ENCODE data around the gene SLTM.
"Not testable (repeated sequence)": the region's sequence is repeated elsewhere in the genome, so short reads cannot be mapped to it uniquely, and the experiment has no call there.

SLTM gene

GRCh38 chr15:58870451-58870850 is 63.0 kb downstream of the SLTM start:
- no peak for DNase-seq

DNA sequence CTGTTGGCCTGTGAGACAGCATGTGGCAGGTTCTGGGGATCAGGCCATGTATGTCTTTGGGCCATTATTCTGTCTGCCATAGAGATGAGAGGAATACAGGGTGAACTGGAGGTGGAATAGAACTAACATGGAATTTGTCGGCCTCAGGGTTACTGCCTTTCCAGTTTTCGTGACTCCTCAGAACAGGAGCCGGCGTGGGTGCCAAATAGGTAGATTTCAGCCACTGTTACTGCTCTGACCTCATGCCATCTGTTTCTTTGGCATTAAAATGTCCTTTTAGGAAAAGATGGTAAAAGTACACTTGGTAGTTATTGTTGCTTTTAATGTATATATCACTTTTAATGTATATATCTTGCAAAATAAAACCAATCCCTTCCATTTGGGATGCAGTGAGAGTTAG is 65.6 kb downstream of the SLTM start:
- no peak for DNase-seq

DNA sequence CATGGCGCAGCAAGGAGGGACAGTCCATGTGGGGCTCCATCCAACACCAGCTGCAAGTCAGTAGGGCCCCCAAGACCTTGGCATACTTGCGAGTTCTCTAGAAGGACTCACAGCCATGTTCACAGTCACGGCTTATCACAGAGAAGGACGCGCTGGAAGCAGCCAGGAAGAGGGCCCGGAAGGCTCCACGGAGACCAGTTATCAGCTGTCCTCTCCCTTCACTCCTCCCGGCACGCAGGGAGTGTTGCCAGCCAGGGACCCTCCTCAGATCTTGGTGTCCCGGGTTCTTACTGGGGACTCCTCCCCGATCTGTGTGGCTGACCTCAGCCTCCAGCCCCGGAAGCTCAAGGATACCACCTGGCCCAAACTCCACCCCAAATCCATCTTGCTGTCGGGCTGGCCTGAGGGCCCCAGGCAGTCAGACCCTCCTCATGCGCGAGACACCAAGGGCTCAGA is 68.0 kb downstream of the SLTM start:
- no peak for DNase-seq

- no peak for DNase-seq
Observed at GRCh38 chr15:58864602-58865424, 68.7 kb downstream of the SLTM start.

- DNase-seq: no peak
Observed at GRCh38 chr15:58862326-58862725, 71.2 kb downstream of the SLTM start.

DNA sequence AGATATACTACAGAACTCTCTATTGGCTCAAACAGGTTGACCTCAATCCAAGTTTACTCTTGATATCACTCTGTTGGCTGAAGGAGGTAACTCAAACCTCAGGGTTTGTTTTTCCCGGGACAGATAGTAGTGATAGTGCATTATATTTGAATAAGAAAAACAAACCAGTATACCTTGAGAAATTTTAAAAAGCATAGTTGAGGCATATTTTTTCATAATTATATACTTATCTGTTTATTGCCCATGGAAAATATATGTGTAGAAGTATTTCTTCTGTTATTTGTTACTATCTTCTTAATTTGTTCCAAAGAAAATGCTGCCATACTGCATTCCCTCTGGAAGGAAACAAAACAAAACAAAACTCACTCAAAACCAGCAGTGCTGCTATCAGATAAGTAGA is 76.9 kb downstream of the SLTM start:
- DNase-seq: not testable (repeated sequence)

DNA sequence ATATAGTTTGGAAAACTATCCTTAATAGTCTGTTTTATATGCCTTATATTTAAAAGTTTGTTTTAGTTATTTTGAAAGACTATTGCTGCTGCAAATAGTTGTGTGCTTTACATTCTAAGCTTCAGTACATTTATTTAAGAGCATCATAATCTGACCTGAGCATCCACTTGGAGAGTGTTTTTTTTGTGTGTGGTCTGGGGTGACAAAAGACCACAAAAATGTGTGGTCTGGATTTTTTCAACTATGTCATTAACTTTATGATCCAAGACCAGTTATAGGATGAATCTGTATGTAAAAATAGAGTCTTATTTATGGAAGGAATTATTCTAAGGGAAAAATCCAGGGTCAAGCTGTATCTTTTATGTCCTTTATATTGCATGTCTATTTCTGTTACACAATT is 77.4 kb downstream of the SLTM start:
- DNase-seq: no peak

DNA sequence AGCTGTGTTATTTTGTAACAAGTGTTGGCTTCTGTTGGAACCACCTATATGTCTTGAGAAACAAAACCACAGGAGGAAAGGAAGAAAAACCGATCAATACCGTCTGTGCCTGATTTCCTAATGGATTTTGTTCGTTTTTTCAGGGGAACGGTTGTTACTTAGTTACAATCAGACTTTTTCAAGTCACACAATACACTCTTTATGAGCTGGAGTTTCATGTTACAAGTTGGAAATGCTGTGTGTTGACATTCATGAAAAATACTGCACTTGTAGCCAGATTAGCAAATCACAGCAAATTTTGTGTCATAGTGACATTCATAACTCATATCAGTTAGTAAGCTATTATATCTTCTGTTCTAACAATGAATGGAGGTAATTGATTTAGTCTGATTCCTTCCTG is 78.9 kb downstream of the SLTM start:
- DNase-seq: no peak

DNA sequence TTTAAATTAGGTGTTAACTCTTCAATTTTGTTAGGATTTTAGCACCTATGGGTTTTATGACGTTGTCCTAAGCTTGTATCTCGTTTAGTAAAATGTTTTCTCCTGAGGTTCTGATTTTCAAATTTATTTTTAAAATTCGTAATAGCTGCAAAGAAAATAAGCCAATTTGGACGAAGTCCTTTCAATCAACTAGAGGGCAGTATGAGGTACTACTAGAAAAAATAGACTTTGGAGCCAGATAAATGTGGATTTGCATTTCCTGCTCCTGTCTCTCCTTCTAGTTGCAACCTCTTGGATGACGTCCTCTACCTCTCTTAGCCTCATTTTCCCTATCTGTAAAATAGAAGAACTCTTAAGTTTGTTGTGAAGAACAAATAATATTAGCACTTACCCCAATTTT is 81.1 kb downstream of the SLTM start:
- DNase-seq: no peak

- DNase-seq: not testable (repeated sequence)
Observed at GRCh38 chr15:58851205-58851604, 82.3 kb downstream of the SLTM start.

GRCh38 chr15:58842713-58843396 is 90.6 kb downstream of the SLTM start:
- no peak for DNase-seq

- no peak for DNase-seq
Observed at GRCh38 chr15:58840048-58840447, 93.4 kb downstream of the SLTM start.

DNA sequence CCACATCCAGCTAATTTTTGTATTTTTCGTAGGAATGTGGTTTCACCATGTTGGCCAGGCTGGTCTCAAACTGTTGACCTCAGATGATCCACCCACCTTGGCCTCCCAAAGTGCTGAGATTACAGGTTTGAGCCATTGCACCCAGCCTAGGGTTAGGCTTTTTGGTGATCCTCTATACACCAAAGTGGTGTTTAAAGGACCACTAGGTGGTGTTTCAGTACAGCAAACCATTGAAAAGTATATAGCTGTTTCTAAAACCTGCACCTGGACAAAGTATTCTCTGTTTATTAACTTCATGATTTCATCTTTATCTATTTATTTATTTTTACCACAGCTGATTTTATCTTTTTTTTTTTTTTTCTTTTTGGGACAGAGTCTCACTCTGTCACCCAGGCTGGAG is 94.0 kb downstream of the SLTM start:
- DNase-seq: no peak

DNA sequence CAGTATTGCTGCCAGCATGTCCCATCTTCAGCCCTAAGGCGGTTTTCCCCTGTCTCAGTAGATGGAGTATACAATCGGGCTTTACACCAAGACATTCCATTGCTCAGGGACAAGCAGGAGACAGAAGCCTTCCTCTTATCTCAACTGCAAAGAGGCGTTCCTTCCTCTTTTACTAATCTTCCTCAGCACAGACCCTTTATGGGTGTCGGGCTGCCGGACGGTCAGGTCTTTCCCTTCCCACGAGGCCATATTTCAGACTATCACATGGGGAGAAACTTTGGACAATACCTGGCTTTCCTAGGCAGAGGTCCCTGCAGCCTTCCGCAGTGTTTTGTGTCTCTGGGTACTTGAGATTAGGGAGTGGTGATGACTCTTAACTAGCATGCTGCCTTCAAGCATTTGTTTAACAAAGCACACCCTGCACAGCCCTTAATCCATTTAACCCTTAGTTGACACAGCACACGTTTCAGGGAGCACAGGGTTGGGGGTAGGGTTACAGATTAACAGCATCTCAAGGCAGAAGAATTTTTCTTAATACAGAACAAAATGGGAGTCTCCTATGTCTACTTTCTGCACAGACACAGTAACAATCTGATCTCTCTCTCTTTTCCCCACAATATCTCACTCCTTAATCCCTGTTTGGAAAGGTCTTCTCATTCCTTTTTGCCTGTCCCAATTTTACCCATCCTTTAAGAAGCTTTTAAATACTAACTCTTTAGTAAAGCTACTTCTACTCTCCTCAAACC is 99.6 kb downstream of the SLTM start:
- DNase-seq: not testable (repeated sequence)

DNA sequence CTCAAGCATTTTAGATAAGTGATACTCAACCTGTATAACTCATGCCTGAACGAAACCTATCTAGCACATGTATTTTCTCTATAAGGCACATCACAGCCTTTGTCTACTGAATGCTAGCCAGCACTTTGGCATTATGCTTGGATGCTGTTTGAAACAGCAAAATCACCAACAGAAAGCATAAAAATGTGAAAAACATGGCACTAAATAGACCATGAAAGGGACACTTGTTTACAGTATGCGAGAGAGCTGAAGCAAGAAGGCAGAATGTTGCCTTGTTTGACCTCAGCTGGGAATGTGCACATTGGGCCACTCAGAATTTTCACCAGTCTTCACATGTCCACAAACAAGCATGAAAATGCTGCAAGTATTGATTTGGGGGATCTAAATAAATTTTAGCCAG is 102.9 kb downstream of the SLTM start:
- DNase-seq: no peak

All from GOT3 (cell line).